GM18526 (cell line): Measurements from ENCODE around the gene PIK3CA.

Source experiments
- POLR2A ChIP-seq: IDR thresholded peaks from 3 replicates; pipeline ENCODE4 v1.6.1; 2011; ENCODE audit not compliant: insufficient read length; ENCODE audit errors: extremely low read depth

Gene PIK3CA

GRCh38 chr3:179179979-179180759, 32.0 kb downstream of the PIK3CA start:
- TF ChIP-seq POLR2A: no peak

GRCh38 chr3:179181021-179181472, 32.9 kb downstream of the PIK3CA start:
- TF ChIP-seq POLR2A: no peak

GRCh38 chr3:179181993-179182551, 33.9 kb downstream of the PIK3CA start:
- TF ChIP-seq POLR2A: no peak

GRCh38 chr3:179182902-179183301, 34.7 kb downstream of the PIK3CA start:
- TF ChIP-seq POLR2A: no peak

- TF ChIP-seq POLR2A: no peak
These were observed 36.7 kb downstream of the PIK3CA start for GRCh38 chr3:179184826-179185225.

- TF ChIP-seq POLR2A: no peak
These were observed 38.3 kb downstream of the PIK3CA start for GRCh38 chr3:179186426-179186825.

GRCh38 chr3:179189759-179190158, 41.6 kb downstream of the PIK3CA start:
- no peak for TF ChIP-seq POLR2A

- no peak for TF ChIP-seq POLR2A
These were observed 42.4 kb downstream of the PIK3CA start for GRCh38 chr3:179190581-179190980.

GRCh38 chr3:179192542-179192941, 44.4 kb downstream of the PIK3CA start:
- no peak for TF ChIP-seq POLR2A

GRCh38 chr3:179194931-179195330, 46.8 kb downstream of the PIK3CA start:
- no peak for TF ChIP-seq POLR2A

- no peak for TF ChIP-seq POLR2A
These were observed 47.9 kb downstream of the PIK3CA start for GRCh38 chr3:179196098-179196497.

- TF ChIP-seq POLR2A: no peak
These were observed 48.5 kb downstream of the PIK3CA start for GRCh38 chr3:179196700-179197099.

- TF ChIP-seq POLR2A: no peak
These were observed 52.6 kb downstream of the PIK3CA start for GRCh38 chr3:179200790-179201189.

GRCh38 chr3:179223548-179223947, 75.4 kb downstream of the PIK3CA start:
- no peak for TF ChIP-seq POLR2A

- TF ChIP-seq POLR2A: no peak
These were observed 76.4 kb downstream of the PIK3CA start for GRCh38 chr3:179224584-179224983.

- TF ChIP-seq POLR2A: no peak
These were observed 79.2 kb downstream of the PIK3CA start for GRCh38 chr3:179227349-179227748.

- TF ChIP-seq POLR2A: no peak
These were observed 81.0 kb downstream of the PIK3CA start for GRCh38 chr3:179229177-179229576.
